KBM-7 (cell line): ENCODE measurements around the gene LDLRAD4.

Experiments used
- DNase-seq: peaks from one replicate; pipeline ENCODE4 v3.0.0-alpha.2; 2015
- in situ Hi-C: fragments of 300-500 bp; cut with MboI; formaldehyde crosslinking; loops from 2 replicates; pipeline ENCODE4 v1.14.3; 2020; ENCODE audit warnings: low sequenced_read_pairs, low pct_unique_long_range_greater_than_20kb, mixed read lengths

Gene LDLRAD4

GRCh38 chr18:13241083-13241892, 22.7 kb downstream of the LDLRAD4 start:
- in situ Hi-C loops, result no loop called here
- no peak for DNase-seq

GRCh38 chr18:13241893-13242175, 23.3 kb downstream of the LDLRAD4 start:
- DNase-seq, result no peak
- in situ Hi-C loops, result no loop called here

- in situ Hi-C loops, result no loop called here
- no peak for DNase-seq
Measured at GRCh38 chr18:13242797-13243196, 24.2 kb downstream of the LDLRAD4 start.

GRCh38 chr18:13243363-13243762, 24.8 kb downstream of the LDLRAD4 start:
- in situ Hi-C loops, result no loop called here
- no peak for DNase-seq

- no peak for DNase-seq
- in situ Hi-C loops, result no loop called here
Measured at GRCh38 chr18:13244135-13244534, 25.6 kb downstream of the LDLRAD4 start.

GRCh38 chr18:13245481-13246000, 27.0 kb downstream of the LDLRAD4 start:
- in situ Hi-C loops, result no loop called here
- DNase-seq, result no peak

GRCh38 chr18:13246121-13246520, 27.6 kb downstream of the LDLRAD4 start:
- in situ Hi-C loops, result no loop called here

GRCh38 chr18:13246591-13246990, 28.0 kb downstream of the LDLRAD4 start:
- no peak for DNase-seq
- in situ Hi-C loops, result no loop called here

More at GRCh38 chr18:13246121-13246520, 27.6 kb downstream of the LDLRAD4 start:
- no peak for DNase-seq

GRCh38 chr18:13247506-13247905, 28.9 kb downstream of the LDLRAD4 start:
- no peak for DNase-seq
- in situ Hi-C loops, result no loop called here

- in situ Hi-C loops, result no loop called here
- DNase-seq, result no peak
Measured at GRCh38 chr18:13252686-13253410, 34.3 kb downstream of the LDLRAD4 start.

GRCh38 chr18:13253786-13254688, 35.5 kb downstream of the LDLRAD4 start:
- DNase-seq, result no peak
- in situ Hi-C loops, result no loop called here

- no peak for DNase-seq
Measured at GRCh38 chr18:13254971-13255927, 36.7 kb downstream of the LDLRAD4 start.

GRCh38 chr18:13256444-13257305, 38.1 kb downstream of the LDLRAD4 start:
- in situ Hi-C loops, result no loop called here
- DNase-seq, result no peak

More at GRCh38 chr18:13254971-13255927, 36.7 kb downstream of the LDLRAD4 start:
- in situ Hi-C loops, result no loop called here

- DNase-seq, result no peak
- in situ Hi-C loops, result no loop called here
Measured at GRCh38 chr18:13257361-13257980, 38.9 kb downstream of the LDLRAD4 start.

- in situ Hi-C loops, result no loop called here
- no peak for DNase-seq
Measured at GRCh38 chr18:13258921-13259320, 40.4 kb downstream of the LDLRAD4 start.

- in situ Hi-C loops, result no loop called here
Measured at GRCh38 chr18:13259701-13260100, 41.1 kb downstream of the LDLRAD4 start.

More at GRCh38 chr18:13259701-13260100, 41.1 kb downstream of the LDLRAD4 start:
- DNase-seq, result no peak
